GM19438 (cell line): ENCODE results near the gene RBM19.

Experiments
- ATAC-seq: cut with Tn5 transposase; IDR thresholded peaks from one replicate; pipeline ENCODE4 v1.9.1; 2021; ENCODE audit warnings: low read depth; ENCODE audit not compliant: unreplicated experiment

The RBM19 gene

DNA sequence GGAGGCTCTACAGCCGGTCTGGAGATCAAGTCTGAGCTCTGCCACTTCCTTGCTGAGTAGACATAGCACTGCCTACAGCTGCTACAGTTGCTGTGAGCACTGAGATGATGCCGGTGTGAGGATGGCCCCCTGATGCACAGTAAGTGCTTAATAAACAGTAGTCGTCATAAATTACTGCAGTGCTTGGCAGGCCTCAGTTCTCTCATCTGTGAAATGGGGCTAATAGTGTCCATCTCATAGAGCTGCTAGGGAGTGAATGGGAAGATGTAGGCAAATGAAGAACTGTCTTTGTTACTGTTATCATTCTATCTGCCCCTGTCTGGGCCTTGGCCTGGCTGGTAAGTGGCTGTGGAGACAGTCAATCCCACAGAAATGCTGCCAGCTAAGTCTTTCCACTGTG is 124.3 kb downstream of the RBM19 start:
- no peak for ATAC-seq

DNA sequence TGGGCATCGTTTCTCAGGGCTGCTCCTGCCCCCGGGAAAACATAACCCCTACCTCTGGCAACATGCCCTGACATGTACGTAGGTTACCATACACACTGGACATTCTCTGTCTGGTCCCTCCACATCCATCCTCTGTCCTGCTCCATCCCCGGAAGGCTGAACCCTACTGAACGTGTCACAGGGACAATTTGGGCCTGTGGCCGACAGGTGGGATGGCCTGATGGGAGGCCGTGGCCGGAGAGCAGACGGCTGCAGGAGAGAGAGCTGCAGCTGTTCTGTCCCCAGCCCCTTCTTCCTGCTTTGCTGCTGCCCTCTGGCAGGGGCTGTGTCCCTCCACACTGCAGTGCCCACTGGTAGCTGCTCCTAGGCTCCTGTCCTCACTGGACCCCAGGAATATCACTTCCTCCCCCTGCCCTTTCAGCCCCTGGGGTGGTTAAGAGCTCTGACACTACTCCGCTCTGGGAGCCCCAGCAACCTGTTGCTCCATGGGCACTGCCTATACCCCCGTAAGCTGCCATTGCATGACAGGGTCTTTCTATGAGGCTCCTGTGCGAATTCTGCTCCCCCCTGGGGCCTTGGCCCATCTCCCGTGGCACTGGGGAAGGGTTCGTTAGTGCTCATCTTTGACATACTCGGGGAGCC is 125.6 kb downstream of the RBM19 start:
- ATAC-seq: no peak

DNA sequence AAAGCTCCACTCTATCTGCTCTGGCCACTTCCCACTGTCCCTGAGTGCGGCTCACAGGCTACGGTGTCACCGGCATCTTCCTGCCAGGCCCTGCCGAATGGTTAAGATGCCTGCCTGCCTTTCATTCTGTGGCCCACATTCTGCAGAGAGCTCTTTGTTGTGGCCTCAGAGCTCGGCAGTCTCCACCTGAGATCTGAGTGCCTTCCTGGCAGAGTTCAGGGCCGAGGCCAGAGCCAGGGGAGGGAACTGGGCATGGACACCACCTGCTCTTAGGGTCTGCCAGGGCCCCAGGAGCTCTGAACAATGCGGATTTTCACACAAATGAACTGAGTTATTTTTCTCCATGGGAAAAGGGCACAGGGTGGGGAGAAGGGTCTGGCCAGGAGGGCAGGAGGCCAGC is 127.2 kb downstream of the RBM19 start:
- ATAC-seq: no peak

DNA sequence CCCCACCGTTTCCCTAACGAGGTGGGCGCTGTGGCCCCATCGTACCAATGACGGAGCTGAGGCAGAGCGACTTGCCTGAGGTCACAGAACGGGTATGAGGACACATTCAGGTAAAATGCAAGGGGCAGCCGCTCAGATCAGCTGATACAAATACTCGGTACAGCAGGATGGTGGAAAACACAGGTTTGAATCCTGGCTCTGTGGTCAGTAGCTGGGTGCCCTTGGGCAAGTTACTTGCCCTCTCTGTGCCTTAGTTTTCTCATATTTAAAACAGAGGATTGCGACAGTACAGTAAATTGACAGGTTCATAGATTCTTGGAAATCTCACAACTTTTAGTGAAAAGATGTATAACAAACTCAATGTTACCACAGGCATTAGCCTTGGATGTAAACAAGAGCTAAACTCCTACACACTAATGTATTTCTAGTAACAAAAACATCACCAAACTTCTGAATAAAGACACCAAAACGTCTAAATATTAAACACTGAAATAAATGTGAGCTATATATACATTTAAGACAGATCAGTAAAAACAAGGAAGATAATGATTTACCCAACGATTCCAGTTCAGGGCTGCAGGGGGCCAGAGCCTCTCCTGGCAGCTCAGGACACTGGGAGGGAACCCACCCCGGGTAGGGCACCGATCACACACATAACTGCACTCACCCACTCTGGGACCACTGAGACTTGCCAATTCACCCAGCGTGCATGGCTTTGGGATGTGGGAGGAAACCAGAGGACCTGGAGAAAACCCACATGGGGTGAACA is 128.4 kb downstream of the RBM19 start:
- no peak for ATAC-seq

DNA sequence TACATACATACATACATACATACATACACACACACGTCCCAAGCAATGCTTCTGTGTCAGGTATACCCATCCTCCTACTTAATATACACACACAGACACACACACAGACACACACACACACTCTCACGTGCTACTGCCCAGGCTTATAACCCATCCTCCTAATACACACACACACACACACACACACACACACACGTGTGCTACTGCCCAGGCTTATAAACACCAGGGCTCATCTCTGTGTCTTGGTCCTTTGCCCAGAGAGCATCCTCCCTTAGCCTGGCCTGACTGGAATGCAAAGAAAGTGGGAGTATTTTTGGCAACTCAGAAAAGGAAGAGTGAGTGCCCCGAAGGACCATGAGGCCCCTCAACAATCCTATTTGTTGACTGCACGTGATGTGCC is 129.0 kb downstream of the RBM19 start:
- ATAC-seq: no peak

DNA sequence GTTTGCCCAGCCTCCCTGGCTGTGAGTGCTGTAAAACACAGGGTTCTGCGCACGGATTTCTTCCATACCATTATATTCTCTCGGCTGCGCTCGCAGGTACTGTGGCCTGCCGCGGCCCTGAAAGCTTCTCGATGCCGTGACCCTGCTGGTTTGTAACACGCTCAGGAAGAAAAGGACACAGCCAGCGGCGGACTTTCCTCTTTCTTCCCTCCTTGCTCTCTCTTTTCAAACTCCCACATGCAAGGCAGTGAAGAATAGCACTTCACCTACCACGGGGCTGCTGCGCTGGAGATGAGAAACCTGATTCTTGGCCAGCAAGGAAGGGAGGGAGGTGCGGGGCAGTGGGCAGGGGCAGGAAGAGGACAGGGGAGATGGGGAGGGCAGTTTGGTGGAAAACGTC is 130.2 kb downstream of the RBM19 start:
- no peak for ATAC-seq

DNA sequence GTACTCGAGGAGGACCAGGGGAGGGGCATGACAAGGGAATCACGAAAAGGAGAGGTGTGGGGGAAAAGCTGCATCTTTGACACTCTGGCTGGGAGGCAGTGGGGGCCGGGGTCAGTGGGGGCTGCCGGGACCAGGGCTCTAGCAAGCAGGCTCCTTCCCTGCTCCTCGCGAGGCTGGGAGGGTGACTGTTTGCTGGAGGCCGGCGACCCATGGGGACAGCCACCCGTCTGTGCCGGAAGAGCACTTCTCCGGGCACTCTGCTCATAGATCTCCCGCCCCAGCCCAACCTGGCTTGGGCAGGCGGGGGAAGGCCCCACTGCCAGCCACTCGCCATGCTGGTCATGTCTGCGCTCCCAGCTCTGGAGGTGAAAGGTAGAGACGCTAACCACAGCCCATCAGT is 130.7 kb downstream of the RBM19 start:
- ATAC-seq: no peak

DNA sequence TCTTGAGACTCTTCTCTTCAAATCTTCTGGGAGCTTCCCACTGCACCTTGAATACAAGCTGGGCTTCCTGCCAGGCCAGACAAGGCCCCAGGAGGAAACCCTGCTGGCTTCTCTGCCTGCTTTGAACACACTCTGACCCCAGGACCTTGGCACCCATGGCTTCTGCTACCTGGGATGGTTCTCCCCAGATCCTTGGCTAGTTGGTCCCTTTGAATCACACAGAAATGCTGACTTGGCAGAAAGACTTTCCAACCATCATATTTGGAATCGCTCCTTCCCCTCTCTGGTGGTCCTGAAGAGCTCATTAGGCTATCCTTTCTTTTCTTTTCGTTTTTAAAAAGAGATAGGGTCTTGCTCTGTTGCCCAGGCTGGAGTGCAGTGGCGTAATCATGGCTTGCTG is 132.7 kb downstream of the RBM19 start:
- no peak for ATAC-seq

DNA sequence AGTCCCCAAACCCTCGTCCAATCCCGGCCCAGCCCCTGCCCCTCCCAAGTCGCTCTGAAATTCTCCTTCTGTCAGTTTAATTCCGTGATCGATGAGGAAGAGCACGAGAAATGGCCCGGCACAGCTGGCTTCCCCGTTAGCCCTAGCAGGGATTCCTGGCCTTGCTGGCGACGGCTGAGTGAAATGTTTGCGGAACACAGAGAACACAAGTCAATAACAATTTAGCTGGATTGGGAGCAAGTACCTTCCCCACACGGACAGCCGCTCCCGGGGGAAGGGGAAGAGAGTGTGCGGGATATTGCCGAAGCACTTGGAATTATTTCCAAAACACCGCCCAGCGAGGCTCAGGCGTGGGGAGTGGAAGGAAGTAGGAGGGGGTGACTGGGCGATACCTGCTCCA is 134.6 kb downstream of the RBM19 start:
- no peak for ATAC-seq

DNA sequence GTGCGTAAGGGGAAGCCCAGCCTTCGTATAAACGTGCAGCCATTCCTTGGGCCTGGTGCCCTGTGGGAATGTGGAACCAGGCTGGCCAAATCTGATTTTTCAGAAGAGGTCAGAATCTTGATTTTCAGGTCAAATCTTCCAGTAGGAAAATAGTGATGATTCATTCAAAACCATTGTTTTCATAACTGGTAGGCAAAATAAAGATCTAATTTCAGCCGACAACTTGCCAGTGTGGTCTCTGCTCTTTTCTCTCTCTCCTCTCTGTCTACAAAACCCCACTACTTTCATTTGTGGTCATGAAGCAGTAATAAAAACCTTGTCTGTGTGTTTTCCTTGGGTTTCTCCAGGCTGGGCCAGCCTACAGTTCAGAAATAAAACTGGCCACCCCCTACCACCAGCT is 135.1 kb downstream of the RBM19 start:
- no peak for ATAC-seq

DNA sequence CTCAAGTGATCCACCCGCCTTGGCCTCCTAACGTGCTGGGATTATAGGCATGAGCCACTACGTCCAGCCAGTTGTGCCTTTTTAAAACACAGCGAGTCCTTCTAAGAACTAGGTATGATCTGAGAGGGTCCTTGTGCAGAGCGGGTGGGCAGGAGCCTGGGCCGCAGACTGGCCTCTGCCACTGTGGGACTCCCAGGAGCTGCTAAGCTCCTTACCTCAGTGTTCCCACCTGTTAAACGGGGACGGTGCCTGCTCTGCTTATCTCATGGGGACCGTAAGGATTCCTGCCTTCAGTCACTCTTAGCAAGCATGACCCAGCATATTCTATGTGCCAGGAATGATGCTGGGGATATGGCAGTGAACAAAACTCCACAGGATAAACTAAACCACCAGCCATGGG is 136.9 kb downstream of the RBM19 start:
- no peak for ATAC-seq

DNA sequence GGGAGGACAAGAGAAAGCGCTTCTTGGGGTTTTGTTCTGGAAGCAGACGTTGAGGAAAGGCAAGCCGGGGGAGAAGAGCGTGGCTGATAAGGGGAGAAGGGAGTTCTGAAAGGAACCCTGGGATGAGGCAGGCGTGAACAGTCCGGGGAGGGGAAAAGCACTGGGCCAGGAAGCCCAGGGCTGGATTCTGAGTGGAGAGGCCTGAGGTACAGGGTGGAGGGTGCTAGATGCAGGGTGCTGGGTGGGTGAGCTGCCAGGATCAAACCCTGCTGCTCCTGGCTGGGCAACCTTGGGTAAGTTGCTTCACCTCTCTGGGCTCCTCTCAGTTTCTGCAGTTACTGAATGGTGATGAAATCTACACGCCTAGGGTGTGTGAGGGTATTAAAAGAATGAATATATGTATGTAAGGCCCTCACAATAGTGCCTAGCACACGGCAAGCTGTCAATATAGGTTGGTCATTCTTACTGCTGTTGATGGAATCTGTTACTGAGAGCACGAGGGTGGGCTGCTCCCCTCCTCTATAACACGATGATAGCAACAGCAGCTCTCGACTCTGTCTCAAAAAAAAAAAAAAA is 138.5 kb downstream of the RBM19 start:
- ATAC-seq: no peak

DNA sequence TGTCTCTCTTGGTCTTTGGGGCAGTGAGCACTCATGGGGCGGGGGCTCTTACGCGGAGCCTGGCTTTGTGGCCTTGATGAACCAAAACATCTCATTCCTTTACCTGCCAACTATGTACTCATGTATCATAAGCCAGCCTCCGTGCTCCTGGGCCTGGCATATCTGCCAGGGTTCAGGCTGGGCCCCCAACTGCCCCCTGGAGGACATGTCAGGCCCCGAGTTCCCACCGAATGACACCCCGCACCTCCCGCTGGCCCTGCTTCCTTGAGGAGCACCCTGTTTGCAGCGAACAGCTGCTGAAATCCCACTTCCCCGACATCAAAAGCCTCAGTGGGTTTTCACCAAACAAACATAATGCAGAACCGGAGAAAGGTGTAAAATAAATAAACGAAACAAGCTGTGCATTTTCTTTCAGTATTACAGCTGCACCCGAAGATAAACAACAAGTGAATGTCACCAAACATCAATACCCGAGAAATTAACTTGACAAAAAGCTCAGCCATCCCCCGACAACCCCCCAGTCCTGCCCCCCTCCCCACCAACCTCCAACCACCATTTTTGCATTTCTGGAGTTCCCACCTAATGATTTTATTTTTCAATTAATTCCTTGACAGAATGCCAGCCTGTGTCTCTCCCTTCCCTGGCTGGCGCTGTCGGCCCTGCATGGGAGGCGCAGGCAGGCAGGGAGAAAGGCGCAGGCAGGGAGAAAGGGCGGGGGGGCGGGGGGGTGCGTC is 139.2 kb downstream of the RBM19 start:
- ATAC-seq: no peak

DNA sequence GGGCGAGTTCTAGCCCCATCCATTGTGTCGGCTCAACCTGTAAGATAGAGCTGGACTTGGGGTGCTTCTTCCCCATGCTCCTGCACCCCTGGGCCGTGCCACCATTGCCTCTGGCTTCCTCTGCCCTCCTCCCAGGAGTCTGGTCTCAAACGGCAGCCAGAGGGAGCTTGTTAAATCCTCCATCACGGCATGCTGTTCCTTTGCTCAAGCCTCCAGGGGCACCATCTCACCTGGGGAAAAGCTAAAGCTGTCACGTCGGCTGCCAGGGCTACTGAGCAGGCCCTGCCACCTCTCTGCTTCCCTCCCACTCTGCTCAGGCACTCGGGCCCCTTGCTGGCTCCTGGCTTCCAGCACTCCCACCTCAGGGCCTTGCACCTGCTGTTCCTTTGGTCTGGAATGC is 140.4 kb downstream of the RBM19 start:
- no peak for ATAC-seq

DNA sequence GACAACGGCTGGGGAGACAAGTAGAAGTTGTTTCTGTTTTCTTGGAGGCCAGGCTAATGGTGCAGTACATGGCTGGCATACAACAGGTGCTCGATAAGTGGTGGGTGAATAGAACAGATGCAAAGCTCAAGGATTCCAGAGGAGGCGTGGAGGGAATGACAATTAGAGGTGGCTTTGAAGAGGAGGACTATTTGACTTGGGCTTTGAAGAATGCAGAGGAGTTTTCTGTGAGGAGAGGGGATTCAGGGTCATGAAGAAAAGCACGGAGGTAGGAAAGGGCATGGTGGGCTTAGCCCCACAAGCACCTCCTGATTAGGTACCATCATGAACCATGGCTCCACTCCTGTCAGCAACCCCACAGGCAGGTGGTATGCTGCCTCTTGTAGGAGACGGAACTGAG is 142.3 kb downstream of the RBM19 start:
- no peak for ATAC-seq

DNA sequence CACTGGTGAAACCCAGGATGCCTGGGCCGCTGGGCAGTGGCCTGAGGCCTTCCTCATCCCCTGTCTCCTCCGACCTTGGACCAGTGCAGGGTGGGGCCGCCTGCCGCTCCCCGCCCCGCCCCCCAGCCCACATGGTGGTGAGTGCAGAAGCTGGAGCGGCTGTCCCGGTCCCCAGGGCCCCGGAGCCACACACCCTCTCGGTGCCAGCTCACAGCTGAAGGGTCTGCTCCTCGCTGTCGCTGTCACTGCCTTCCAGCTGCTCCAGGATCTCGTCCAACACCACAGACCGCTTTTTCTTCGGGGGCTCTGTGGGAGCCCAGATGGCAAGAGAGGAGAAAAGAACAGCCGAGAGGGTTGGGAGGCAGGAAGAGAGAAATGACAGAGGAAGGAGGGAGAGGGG is 143.1 kb downstream of the RBM19 start:
- no peak for ATAC-seq

DNA sequence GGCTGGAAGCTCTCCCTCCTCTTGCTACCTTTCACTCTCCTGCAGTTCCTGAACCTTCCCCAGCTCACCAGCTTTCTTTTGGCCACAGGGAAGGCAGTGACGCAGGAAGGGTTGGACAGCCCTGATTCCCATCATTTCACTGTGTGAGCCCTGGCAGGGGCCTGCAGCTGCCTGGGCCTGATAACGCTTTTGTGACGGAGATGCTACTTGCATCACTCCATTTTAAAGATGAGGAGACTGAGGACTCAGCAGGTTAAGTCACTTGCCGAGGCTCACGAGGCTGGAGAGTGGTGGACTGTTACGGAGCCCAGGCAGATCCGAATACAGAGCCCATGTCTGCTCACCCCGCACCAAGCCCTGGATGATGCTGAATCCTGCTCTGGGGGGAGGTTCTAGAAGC is 145.3 kb downstream of the RBM19 start:
- ATAC-seq: no peak

DNA sequence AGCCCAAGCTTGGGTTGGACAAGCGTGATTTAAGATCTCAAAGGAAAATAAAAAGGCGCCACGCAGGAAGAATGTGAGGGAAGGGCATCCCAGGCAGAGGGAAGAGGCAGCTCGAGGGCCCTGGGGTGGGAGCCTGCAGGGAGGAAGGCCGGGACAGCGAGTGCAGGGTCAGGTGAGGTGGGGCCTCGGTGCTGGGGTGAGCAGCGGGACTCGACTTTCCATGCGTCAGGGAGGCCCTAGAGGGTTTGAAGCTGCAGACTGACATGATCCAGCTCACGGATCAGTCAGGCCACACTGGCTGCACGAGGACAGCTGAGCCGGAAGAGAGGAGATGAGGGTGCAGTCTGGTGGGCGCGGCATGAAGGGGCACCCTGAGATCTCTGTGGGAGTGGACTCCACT is 145.8 kb downstream of the RBM19 start:
- no peak for ATAC-seq

DNA sequence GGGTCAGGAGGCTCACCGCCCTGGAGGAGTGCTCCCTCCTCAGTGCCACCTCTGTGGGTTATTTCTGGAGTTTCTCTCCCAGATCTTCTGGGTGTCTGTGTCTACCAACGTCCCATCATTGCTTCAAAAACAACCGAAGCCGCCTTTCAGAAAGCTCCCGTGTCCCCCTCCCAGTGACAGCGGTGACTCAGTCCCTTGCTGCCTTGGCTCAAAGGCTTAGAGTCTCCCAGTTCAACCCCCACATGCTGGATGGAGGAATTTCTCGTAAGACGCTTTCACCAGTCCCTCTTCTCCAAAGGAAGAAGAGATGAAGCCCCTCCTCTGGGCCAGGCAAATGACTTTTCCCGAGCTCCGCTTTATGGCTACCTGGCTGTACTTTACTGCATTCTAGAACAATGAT is 146.6 kb downstream of the RBM19 start:
- ATAC-seq: no peak

DNA sequence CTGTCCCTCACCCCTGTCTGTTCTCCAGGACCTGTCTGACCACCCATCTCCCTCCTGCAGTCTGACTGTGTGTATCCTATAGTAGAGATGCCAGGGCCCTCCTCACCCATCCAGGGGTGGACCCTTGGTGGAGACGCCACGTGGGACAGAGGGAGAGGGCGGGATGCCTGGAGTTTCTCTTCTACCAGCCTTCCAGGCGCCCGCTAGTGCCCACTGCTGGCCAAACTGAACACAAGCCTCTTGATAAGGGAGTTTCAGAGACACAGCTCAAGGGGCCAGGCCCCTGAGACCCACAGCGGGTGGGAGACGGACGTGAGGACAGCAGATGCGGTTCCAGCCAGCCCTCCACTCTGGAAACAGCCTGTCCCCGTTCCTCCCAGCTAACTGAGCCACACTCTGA is 147.3 kb downstream of the RBM19 start:
- no peak for ATAC-seq

DNA sequence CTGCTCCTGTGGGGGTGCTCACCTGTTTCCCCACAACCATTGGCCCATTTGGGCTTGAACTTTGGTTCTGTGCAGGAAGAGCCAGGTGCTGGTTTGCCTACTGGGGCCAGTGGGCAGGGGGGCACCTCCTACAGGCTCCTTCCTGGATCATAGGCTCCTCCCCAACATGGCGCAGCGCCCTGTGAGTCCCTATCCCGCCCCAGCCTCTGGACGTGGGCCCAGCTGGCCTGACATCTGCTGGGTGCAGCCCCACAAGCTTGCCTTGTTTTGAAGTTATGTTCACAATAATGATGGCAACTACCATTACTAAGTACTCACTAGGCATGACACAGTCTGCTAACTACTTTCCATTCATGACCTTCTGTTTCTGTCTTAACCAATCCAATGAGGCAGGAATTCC is 147.8 kb downstream of the RBM19 start:
- ATAC-seq: no peak

DNA sequence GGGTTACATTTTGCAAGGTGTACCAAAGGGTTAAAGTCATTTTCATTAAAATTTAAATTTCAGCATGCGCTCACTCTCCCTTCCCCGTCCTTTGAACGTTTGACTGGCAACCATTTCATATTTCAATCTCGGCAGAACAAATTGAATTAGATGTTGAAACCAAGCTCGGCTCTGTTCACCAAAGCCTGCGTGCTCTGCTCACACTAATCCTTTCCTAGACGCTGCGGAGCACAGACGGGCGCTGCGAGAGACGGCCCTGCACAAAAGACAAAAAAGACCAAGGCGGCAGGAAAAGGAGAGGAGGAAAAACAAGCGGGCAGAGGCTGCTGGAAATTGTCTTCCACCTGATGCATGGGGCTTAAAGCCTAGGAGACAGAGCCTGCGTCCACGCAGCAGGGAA is 149.3 kb downstream of the RBM19 start:
- no peak for ATAC-seq
